Fibroblast of lung (primary cell): ENCODE data around the gene C11orf24.

Experiments used
- EZH2 ChIP-seq: IDR thresholded peaks from 2 replicates; pipeline ENCODE4 v1.5.1; 2012; ENCODE audit warnings: low read length, control low read depth, mild to moderate bottlenecking; ENCODE audit errors: missing control alignments
- TF ChIP-seq, protein P1 (sequence below), 2 donors: IDR thresholded peaks in 1 of 2; conservative IDR thresholded peaks in 1 of 2; 1 replicate in 1 of 2; 2 replicates in 1 of 2; pipeline ENCODE4 v1.5.1; 2011 to 2012; ENCODE audit warnings: low read length in 2 of 2, control low read depth in 1 of 2, inconsistent platforms in 1 of 2, low read depth in 1 of 2, mild to moderate bottlenecking in 1 of 2

DNA sequence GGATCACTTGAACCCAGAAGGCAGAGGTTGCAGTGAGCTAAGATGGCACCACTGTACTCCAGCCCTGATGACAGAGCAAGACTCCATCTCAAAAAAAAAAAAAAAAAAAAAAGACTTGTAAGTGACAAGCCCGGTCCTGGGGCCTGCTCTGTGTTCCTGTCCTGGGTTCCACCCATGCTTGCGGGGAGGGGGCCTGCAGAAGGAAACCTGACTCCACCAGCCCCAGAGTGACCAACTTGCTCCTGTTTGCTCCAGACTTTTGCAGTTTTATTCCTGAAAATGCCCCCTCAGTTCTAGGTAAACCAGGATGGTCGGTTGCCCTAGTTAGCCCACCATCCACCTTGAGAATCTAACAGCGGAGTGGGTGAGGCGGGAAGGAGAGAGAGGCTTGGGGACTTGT lies 30.5 kb upstream of the C11orf24 start:
- TF ChIP-seq, protein P1, sequence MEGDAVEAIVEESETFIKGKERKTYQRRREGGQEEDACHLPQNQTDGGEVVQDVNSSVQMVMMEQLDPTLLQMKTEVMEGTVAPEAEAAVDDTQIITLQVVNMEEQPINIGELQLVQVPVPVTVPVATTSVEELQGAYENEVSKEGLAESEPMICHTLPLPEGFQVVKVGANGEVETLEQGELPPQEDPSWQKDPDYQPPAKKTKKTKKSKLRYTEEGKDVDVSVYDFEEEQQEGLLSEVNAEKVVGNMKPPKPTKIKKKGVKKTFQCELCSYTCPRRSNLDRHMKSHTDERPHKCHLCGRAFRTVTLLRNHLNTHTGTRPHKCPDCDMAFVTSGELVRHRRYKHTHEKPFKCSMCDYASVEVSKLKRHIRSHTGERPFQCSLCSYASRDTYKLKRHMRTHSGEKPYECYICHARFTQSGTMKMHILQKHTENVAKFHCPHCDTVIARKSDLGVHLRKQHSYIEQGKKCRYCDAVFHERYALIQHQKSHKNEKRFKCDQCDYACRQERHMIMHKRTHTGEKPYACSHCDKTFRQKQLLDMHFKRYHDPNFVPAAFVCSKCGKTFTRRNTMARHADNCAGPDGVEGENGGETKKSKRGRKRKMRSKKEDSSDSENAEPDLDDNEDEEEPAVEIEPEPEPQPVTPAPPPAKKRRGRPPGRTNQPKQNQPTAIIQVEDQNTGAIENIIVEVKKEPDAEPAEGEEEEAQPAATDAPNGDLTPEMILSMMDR (conservative IDR thresholded peaks at IDR 0.05 in 1 of 2, IDR thresholded peaks at IDR 0.05 in 1 of 2; ENCODE audit: low read depth in 1 of 2, low read length in 2 of 2), result no peak
- no peak for TF ChIP-seq EZH2
